ENCODE data around the gene PSMD12.

PSMD12 gene

DNA sequence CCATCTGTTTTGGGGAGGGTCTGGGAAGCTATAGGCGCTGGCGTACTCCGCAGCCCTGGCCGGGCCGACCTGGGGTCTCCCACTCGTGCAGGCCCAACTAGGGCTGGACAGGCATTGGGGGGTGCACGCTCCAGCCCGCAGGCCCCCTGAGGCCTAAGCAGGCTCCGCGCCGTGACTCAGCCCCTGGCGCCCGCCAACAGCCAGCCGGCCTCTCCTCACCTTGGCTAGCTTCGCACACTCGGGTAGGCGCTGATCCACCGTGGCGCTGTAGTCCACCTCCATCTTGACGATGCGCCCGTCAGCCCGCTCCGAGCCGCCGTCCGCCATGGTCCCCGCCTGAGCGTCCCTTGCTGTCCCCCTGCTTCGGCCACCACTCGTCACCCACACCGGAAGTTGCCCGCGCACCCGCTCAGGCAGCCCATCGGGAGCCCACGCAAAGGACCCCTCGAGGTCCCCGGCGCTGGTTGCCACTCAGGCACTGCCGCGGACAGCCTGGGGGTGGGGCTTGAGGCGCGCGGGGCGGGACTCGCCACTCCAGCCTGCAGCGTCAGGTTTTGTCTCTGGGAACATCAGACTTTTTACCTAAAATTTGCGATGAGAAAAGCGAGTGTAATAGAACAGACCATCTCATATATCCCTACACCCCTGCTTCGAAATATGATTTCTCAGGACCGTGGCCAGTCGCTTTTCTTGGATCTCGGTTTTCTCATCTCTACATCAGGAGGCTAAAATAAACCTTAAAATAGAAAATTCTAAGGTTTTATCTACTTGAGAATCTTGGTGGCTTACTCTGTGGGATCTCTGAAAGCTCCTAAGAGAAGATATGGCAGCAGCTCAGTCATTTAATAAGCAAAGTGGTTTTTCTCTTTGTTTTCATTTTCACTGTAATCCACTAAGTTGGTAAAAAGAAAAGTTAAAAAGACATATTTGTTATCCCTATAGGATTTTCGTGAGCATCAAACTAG lies at the start of gene PSMD12:
PSMD12 (minus strand) TSS at position 385 of the 965 bp plus-strand sequence; CDS start at position 327, 58 bp downstream.
- Mint-ChIP-seq H3K27ac (peak within 1 kb of the TSS; percentile 96), H3K4me3 (peak within 1 kb of the TSS; percentile 93), H3K36me3 (ENCODE audit: low read depth) (peaks cover 19% of the 10 kb centered on the region), H3K4me1 (peaks cover 30% of the 10 kb centered on the region), H3K9me3 (no peaks in the 10 kb centered on the region), H3K27me3 (ENCODE audit: low read depth, poor library complexity) (no peaks in the 10 kb centered on the region)
- DNase-seq, result peak; percentile 96
- TF ChIP-seq CTCF (IDR thresholded peaks at IDR 0.05), result no peak

- no peak overlapping the region for H3K4me3 Mint-ChIP-seq
- H3K9me3 Mint-ChIP-seq, result peaks cover 21% of the 10 kb centered on the region
- H3K27ac Mint-ChIP-seq, result no peak overlapping the region
- H3K4me1 Mint-ChIP-seq, result peaks cover 3% of the 10 kb centered on the region
- H3K27me3 Mint-ChIP-seq (ENCODE audit: low read depth, poor library complexity), result no peaks in the 10 kb centered on the region
- no peak for TF ChIP-seq CTCF (IDR thresholded peaks at IDR 0.05)
- DNase-seq, result no peak
- peaks cover 17% of the 10 kb centered on the region for H3K36me3 Mint-ChIP-seq (ENCODE audit: low read depth)
Observed at GRCh38 chr17:67415291-67415690, 48.9 kb upstream of the PSMD12 start.

DNA sequence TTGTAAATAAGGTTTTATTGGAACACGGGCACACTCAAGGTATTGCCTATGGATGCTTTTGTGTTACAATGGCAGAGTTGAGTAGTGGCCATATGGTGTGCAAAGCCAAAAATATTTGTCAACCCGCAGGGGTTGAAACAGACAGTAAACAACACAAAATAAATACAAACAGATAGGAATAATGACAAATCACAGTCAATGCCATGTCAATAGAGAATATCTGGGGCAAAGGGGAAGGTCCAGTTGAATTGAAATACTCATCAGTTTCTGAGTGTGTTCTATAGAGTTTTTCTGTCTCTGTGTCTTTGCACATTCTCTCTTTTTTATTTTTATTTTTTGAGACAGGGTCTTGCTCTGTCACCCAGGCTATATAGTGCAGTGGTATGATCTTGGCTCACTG lies 48.2 kb upstream of the PSMD12 start:
- no peak overlapping the region for H3K4me3 Mint-ChIP-seq
- no peak for DNase-seq
- H3K36me3 Mint-ChIP-seq (ENCODE audit: low read depth), result peaks cover 17% of the 10 kb centered on the region
- no peaks in the 10 kb centered on the region for H3K4me1 Mint-ChIP-seq
- H3K27me3 Mint-ChIP-seq (ENCODE audit: low read depth, poor library complexity), result no peaks in the 10 kb centered on the region
- TF ChIP-seq CTCF (IDR thresholded peaks at IDR 0.05), result no peak
- no peak overlapping the region for H3K27ac Mint-ChIP-seq
- H3K9me3 Mint-ChIP-seq, result peaks cover 25% of the 10 kb centered on the region

DNA sequence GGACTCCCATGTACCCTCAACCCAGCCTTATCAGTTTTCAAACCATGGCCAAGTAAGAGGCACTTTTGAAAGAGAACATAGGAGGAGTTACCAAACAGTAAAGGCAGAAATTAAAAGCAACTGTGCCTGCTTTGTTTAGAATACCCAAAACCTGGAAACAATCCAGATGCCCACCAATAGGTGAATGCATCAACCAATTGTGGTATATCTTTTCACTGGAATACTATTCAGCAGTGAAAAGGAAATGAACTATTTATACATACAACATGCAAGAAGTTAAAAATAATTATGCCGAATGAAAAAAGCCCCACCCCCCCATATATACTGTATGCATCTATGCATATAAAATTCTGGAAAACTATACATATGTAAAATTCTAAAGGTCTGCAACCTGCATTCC lies 47.8 kb upstream of the PSMD12 start:
- Mint-ChIP-seq H3K36me3 (ENCODE audit: low read depth) (peaks cover 17% of the 10 kb centered on the region), H3K4me3 (no peak overlapping the region), H3K27me3 (ENCODE audit: low read depth, poor library complexity) (no peaks in the 10 kb centered on the region), H3K27ac (no peak overlapping the region), H3K4me1 (no peaks in the 10 kb centered on the region), H3K9me3 (peaks cover 30% of the 10 kb centered on the region)
- TF ChIP-seq CTCF (IDR thresholded peaks at IDR 0.05), result no peak
- DNase-seq, result no peak

GRCh38 chr17:67413388-67413787 lies 47.0 kb upstream of the PSMD12 start:
- H3K27ac Mint-ChIP-seq, result no peak overlapping the region
- no peak for TF ChIP-seq CTCF (IDR thresholded peaks at IDR 0.05)
- DNase-seq, result no peak
- peaks cover 36% of the 10 kb centered on the region for H3K9me3 Mint-ChIP-seq
- no peaks in the 10 kb centered on the region for H3K4me1 Mint-ChIP-seq
- H3K4me3 Mint-ChIP-seq, result no peak overlapping the region
- H3K27me3 Mint-ChIP-seq (ENCODE audit: low read depth, poor library complexity), result no peaks in the 10 kb centered on the region
- H3K36me3 Mint-ChIP-seq (ENCODE audit: low read depth), result peaks cover 23% of the 10 kb centered on the region

Measured in nephron progenitor cell (in vitro differentiated cells).